Embryonic facial prominence (tissue), 1 donor: ENCODE measurements around the gene SPOCK1.
A peak's percentile ranks its signal among the peaks of the same experiment; 100 is the strongest.
"Not testable (repeated sequence)": the region's sequence is repeated elsewhere in the genome, so short reads cannot be mapped to it uniquely, and the experiment has no call there.

ENCODE experiments used
- DNase-seq: peaks from one replicate; pipeline ENCODE4 v3.0.0-alpha.2; 2016; ENCODE audit errors: extremely low spot score

The SPOCK1 gene

GRCh38 chr5:137498736-137499505, at the start of gene SPOCK1:
TSS of gene SPOCK1 (minus strand) at chr5:137499326.
- DNase-seq = peak; percentile 29

- DNase-seq = no peak
Measured at GRCh38 chr5:137545956-137546355, 46.8 kb upstream of the SPOCK1 start.

GRCh38 chr5:137535449-137535848, 36.3 kb upstream of the SPOCK1 start:
- DNase-seq = not testable (repeated sequence)

GRCh38 chr5:137533963-137534362, 34.8 kb upstream of the SPOCK1 start:
- DNase-seq = no peak

GRCh38 chr5:137531266-137531665, 32.1 kb upstream of the SPOCK1 start:
- no peak for DNase-seq

- no peak for DNase-seq
Measured at GRCh38 chr5:137521246-137521645, 22.1 kb upstream of the SPOCK1 start.

GRCh38 chr5:137516961-137517360, 17.8 kb upstream of the SPOCK1 start:
- DNase-seq = no peak

GRCh38 chr5:137516251-137516797, 17.2 kb upstream of the SPOCK1 start:
- no peak for DNase-seq

GRCh38 chr5:137515238-137515637, 16.1 kb upstream of the SPOCK1 start:
- no peak for DNase-seq

- DNase-seq = no peak
Measured at GRCh38 chr5:137510671-137511070, 11.5 kb upstream of the SPOCK1 start.

GRCh38 chr5:137507150-137507549, 8.0 kb upstream of the SPOCK1 start:
- DNase-seq = no peak

- no peak for DNase-seq
Measured at GRCh38 chr5:137506296-137506695, 7.2 kb upstream of the SPOCK1 start.

- no peak for DNase-seq
Measured at GRCh38 chr5:137504916-137505315, 5.8 kb upstream of the SPOCK1 start.

GRCh38 chr5:137503456-137503855, 4.3 kb upstream of the SPOCK1 start:
- DNase-seq = no peak

- DNase-seq = no peak
Measured at GRCh38 chr5:137502632-137503031, 3.5 kb upstream of the SPOCK1 start.

- no peak for DNase-seq
Measured at GRCh38 chr5:137501846-137502406, 2.8 kb upstream of the SPOCK1 start.

GRCh38 chr5:137501226-137501625, 2.1 kb upstream of the SPOCK1 start:
- DNase-seq = no peak

GRCh38 chr5:137500615-137501225, 1.6 kb upstream of the SPOCK1 start:
- no peak for DNase-seq

GRCh38 chr5:137499506-137499847, 351 bp upstream of the SPOCK1 start:
- not testable (repeated sequence) for DNase-seq

- DNase-seq = no peak
Measured at GRCh38 chr5:137498301-137498735, 808 bp downstream of the SPOCK1 start.

GRCh38 chr5:137497396-137498290, 1.5 kb downstream of the SPOCK1 start:
- no peak for DNase-seq

- no peak for DNase-seq
Measured at GRCh38 chr5:137496919-137497318, 2.2 kb downstream of the SPOCK1 start.
